GM12865 (cell line): ENCODE measurements around the gene THBS2.

Source experiments
- DNase-seq: peaks from one replicate; pipeline ENCODE4 v3.0.0; 2010; ENCODE audit warnings: low read depth
- H3K4me3 ChIP-seq: 2 replicates; pipeline ENCODE4 v1.5.1; 2011; ENCODE audit warnings: mild to moderate bottlenecking, low read depth, low read length, control low read depth
- TF ChIP-seq, protein P1 (sequence below): IDR thresholded peaks from 2 replicates; pipeline ENCODE4 v1.5.1; 2011; ENCODE audit warnings: low read length, control low read depth, low read depth, inconsistent platforms; ENCODE audit not compliant: insufficient read depth; ENCODE audit errors: missing control alignments

The THBS2 gene

GRCh38 chr6:169176361-169176991 is 77.2 kb downstream of the THBS2 start:
- TF ChIP-seq, protein P1, sequence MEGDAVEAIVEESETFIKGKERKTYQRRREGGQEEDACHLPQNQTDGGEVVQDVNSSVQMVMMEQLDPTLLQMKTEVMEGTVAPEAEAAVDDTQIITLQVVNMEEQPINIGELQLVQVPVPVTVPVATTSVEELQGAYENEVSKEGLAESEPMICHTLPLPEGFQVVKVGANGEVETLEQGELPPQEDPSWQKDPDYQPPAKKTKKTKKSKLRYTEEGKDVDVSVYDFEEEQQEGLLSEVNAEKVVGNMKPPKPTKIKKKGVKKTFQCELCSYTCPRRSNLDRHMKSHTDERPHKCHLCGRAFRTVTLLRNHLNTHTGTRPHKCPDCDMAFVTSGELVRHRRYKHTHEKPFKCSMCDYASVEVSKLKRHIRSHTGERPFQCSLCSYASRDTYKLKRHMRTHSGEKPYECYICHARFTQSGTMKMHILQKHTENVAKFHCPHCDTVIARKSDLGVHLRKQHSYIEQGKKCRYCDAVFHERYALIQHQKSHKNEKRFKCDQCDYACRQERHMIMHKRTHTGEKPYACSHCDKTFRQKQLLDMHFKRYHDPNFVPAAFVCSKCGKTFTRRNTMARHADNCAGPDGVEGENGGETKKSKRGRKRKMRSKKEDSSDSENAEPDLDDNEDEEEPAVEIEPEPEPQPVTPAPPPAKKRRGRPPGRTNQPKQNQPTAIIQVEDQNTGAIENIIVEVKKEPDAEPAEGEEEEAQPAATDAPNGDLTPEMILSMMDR = no peak
- H3K4me3 ChIP-seq = no peak overlapping the region
- DNase-seq = no peak

GRCh38 chr6:169175360-169175887 is 78.2 kb downstream of the THBS2 start:
- TF ChIP-seq, protein P1 = no peak
- H3K4me3 ChIP-seq = no peak overlapping the region
- DNase-seq = no peak

- H3K4me3 ChIP-seq = no peak overlapping the region
- TF ChIP-seq, protein P1 = no peak
- DNase-seq = no peak
Measured at GRCh38 chr6:169174516-169175359, 78.9 kb downstream of the THBS2 start.

- TF ChIP-seq, protein P1 = no peak
- H3K4me3 ChIP-seq = no peak overlapping the region
- no peak for DNase-seq
Measured at GRCh38 chr6:169173532-169174268, 79.9 kb downstream of the THBS2 start.

DNA sequence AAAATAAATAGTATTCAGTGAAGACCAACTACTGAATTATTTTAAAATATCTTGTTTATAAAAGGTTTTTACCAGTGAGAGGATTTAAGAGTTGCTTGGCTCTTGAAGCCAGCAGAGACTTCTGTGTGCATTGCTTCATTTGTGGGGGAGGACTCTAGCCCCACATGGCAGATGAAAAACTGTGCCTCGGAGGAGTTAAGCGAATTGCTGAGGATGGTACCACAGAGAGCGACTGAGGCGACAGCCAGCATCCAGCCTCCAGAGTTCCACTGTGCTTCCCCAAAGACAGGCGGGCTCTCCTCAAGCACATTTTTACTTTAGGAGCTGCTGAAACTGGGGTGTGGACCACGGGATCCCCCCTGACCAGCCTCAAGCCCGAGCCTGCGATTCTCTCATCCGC is 80.7 kb downstream of the THBS2 start:
- no peak overlapping the region for H3K4me3 ChIP-seq
- TF ChIP-seq, protein P1 = no peak
- no peak for DNase-seq

GRCh38 chr6:169172456-169172855 is 81.2 kb downstream of the THBS2 start:
- H3K4me3 ChIP-seq = no peak overlapping the region
- TF ChIP-seq, protein P1 = no peak
- no peak for DNase-seq
